Thyroid gland (tissue), 4 donors: ENCODE data around the gene ZBTB7A.

Source experiments
- CTCF ChIP-seq, 6 experiments: fragments of 200-600 bp in 3 of 6; fragments of 450-650 bp in 3 of 6; sonication (generic) in 3 of 6; IDR thresholded peaks; one replicate each; pipeline ENCODE4 v1.5.1; 2016 to 2019; ENCODE audit warnings: antibody characterized with exemption in 6 of 6, mild to moderate bottlenecking in 2 of 6, inconsistent platforms in 1 of 6, moderate library complexity in 1 of 6
- POLR2A ChIP-seq, 2 donors: fragments of 450-650 bp; IDR thresholded peaks; one replicate each; pipeline ENCODE4 v1.6.1; 2017; ENCODE audit warnings: antibody characterized with exemption in 2 of 2, mild to moderate bottlenecking in 2 of 2, moderate library complexity in 1 of 2

GRCh38 chr19:4009990-4010807 lies 56.5 kb downstream of the ZBTB7A start:
- TF ChIP-seq CTCF (IDR thresholded peaks at IDR 0.05) (no peak), POLR2A (IDR thresholded peaks at IDR 0.05) (no peak)
